H1 (cell line): ENCODE measurements around the gene NKIRAS2.
"Not testable (repeated sequence)": the region's sequence is repeated elsewhere in the genome, so short reads cannot be mapped to it uniquely, and the experiment has no call there.

Source experiments
- CTCF ChIP-seq, 3 experiments: IDR thresholded peaks; 1 replicate in 2 of 3; 2 replicates in 1 of 3; pipeline versions ENCODE4 v1.5.1 to v1.6.1; 2011; ENCODE audit warnings: low read length in 3 of 3, mild to moderate bottlenecking in 3 of 3, inconsistent platforms in 2 of 3, low read depth in 1 of 3, moderate library complexity in 1 of 3; ENCODE audit not compliant: insufficient read depth in 1 of 3; ENCODE audit errors: control extremely low read depth in 1 of 3
- POLR2A ChIP-seq, 2 experiments: IDR thresholded peaks; 1 replicate in 1 of 2; 2 replicates in 1 of 2; pipeline ENCODE4 v1.6.1; 2011; ENCODE audit warnings: low read depth in 2 of 2, low read length in 2 of 2, mild to moderate bottlenecking in 2 of 2; ENCODE audit errors: control extremely low read depth in 1 of 2
- SP1 ChIP-seq: IDR thresholded peaks from 2 replicates; pipeline ENCODE4 v1.6.1; 2011; ENCODE audit warnings: low read depth, low read length

DNA sequence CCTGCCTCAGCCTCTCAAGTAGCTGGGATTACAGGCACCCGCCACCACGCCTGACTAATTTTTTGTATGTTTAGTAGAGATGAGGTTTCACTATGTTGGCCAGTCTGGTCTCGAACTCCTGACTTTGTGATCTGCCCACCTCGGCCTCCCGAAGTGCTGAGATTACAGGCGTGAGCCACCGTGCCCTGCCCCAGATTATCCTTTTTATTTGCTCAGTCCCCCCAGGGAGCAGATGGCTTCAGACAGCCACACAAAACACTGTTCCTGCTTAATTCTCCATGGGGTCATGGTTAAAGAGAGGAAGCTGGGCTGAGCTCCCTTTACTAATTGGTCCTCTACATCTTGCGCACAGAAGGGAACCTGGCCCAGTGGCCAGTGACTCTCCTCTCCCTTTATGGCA is 955 bp downstream of the NKIRAS2 start:
- TF ChIP-seq POLR2A (IDR thresholded peaks at IDR 0.05; ENCODE audit: control extremely low read depth in 1 of 2, low read depth in 2 of 2, low read length in 2 of 2); SP1; CTCF (IDR thresholded peaks at IDR 0.05; ENCODE audit: control extremely low read depth in 1 of 3, insufficient read depth in 1 of 3, low read depth in 1 of 3, low read length in 3 of 3): not testable (repeated sequence)
